Endothelial cell (in vitro differentiated cells): ENCODE results near the gene RAD51B. TPM values are rescaled to one million over a fixed set of nuclear protein-coding genes. Genes with fewer than 3 reads are reported as not detected.

Experiments used
- DNase-seq: peaks from one replicate; pipeline ENCODE4 v3.0.0; 2021; ENCODE audit warnings: low spot score
- H3K27ac Mint-ChIP-seq: one replicate; pipeline ENCODE4 v1.8.0; 2021; ENCODE audit warnings: mixed read lengths, inconsistent platforms; ENCODE audit not compliant: unreplicated experiment
- H3K27me3 Mint-ChIP-seq: one replicate; pipeline ENCODE4 v1.8.0; 2021; ENCODE audit warnings: mild to moderate bottlenecking, moderate library complexity, mixed read lengths, inconsistent platforms; ENCODE audit not compliant: unreplicated experiment
- H3K36me3 Mint-ChIP-seq: one replicate; pipeline ENCODE4 v1.8.0; 2021; ENCODE audit warnings: mild to moderate bottlenecking, low read depth, mixed read lengths, inconsistent platforms; ENCODE audit not compliant: unreplicated experiment
- H3K4me1 Mint-ChIP-seq: one replicate; pipeline ENCODE4 v1.8.0; 2021; ENCODE audit warnings: mild to moderate bottlenecking, mixed read lengths, inconsistent platforms; ENCODE audit not compliant: unreplicated experiment
- H3K4me3 Mint-ChIP-seq: one replicate; pipeline ENCODE4 v1.8.0; 2021; ENCODE audit warnings: mild to moderate bottlenecking, mixed read lengths, inconsistent platforms; ENCODE audit not compliant: unreplicated experiment
- H3K9me3 Mint-ChIP-seq: one replicate; pipeline ENCODE4 v1.8.0; 2021; ENCODE audit warnings: mixed read lengths, inconsistent platforms; ENCODE audit not compliant: unreplicated experiment
- total RNA-seq: library from RNA; stranded (reverse); fragmentation: NEBNext Ultra II Directional; extraction: Animal tissue kit (Norgen Biotek cat#: 25700); gene quantifications from one replicate; pipeline ENCODE4 v1.2.1, GENCODE V29; 2021; ENCODE audit not compliant: unreplicated experiment
- TF ChIP-seq, protein P1 (sequence below): fragments of 200-600 bp; sonication (generic); IDR thresholded peaks from one replicate; pipeline ENCODE4 v1.5.0; 2021; ENCODE audit warnings: antibody characterized with exemption; ENCODE audit not compliant: unreplicated experiment

RAD51B gene
- total RNA-seq, 1 donor from 2014 or later: 23.5 TPM

GRCh38 chr14:68507544-68508081 is 688.0 kb downstream of the RAD51B start:
- Mint-ChIP-seq H3K36me3 (no peaks in the 10 kb centered on the region), H3K9me3 (no peaks in the 10 kb centered on the region), H3K27me3 (peaks cover 6% of the 10 kb centered on the region), H3K4me3 (no peak overlapping the region), H3K4me1 (peaks cover 46% of the 10 kb centered on the region), H3K27ac (no peak overlapping the region)
- no peak for DNase-seq
- TF ChIP-seq, protein P1, sequence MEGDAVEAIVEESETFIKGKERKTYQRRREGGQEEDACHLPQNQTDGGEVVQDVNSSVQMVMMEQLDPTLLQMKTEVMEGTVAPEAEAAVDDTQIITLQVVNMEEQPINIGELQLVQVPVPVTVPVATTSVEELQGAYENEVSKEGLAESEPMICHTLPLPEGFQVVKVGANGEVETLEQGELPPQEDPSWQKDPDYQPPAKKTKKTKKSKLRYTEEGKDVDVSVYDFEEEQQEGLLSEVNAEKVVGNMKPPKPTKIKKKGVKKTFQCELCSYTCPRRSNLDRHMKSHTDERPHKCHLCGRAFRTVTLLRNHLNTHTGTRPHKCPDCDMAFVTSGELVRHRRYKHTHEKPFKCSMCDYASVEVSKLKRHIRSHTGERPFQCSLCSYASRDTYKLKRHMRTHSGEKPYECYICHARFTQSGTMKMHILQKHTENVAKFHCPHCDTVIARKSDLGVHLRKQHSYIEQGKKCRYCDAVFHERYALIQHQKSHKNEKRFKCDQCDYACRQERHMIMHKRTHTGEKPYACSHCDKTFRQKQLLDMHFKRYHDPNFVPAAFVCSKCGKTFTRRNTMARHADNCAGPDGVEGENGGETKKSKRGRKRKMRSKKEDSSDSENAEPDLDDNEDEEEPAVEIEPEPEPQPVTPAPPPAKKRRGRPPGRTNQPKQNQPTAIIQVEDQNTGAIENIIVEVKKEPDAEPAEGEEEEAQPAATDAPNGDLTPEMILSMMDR: no peak

DNA sequence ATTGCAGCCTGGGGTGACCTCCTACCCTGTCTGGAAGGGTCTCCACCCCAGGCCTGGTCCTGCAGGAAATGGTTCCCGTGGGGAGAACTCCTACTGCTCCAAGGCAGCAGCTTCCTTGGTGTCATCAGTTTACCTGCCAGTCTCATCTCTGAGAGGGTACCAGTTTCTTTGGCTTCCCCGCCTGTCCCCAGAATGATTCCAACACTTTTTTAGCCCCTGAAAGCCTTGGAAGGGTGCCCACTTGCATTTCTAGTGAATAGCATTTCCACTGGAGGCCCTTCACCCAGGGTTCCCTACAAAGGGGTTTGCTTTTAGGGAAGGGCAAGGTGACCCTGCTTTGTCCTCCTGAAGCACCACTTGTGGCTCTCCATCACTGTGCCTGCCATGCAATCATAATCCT is 689.0 kb downstream of the RAD51B start:
- Mint-ChIP-seq H3K27ac (no peak overlapping the region), H3K27me3 (peaks cover 3% of the 10 kb centered on the region), H3K9me3 (no peaks in the 10 kb centered on the region), H3K36me3 (no peaks in the 10 kb centered on the region), H3K4me1 (peaks cover 46% of the 10 kb centered on the region), H3K4me3 (no peak overlapping the region)
- TF ChIP-seq, protein P1: no peak
- no peak for DNase-seq

DNA sequence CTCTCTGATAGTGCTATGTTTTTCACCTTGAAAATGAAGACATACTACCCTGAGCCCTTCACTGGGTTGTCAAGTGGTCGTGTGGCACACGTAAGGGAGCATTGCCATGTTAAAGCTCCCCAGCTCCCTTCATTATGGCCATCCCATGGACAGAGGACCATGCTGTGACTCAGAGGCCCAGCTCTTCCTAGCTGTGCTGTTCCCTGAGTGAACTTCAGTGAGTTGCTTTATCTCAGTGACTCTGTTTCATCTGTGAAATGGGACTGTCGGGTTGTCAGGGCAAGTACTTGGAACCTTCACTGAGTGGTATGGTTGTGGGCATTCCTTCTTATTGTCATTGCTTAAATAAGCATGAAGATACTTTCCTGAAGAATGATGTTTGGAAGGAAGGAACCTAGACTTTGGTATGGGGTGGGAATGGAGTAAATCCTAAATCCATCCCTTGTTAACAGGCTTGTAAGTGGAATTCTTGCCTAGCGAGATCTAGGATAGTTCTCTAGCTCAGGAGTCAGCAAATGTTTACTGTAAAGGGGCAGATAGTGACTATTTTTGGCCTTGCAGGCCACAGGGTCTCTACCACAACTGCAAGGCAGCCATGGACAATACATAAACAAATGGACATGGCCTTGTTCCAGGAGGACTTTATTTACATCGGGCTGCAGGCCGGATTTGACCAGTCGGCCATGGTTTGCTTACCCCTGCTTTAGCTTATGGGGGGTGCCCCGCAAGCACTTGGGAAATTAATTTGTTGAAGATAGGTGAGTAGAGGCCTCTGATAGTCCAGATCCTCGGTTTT is 689.8 kb downstream of the RAD51B start:
- H3K27ac Mint-ChIP-seq: no peak overlapping the region
- TF ChIP-seq, protein P1: no peak
- no peaks in the 10 kb centered on the region for H3K36me3 Mint-ChIP-seq
- no peak overlapping the region for H3K4me3 Mint-ChIP-seq
- H3K4me1 Mint-ChIP-seq: peaks cover 44% of the 10 kb centered on the region
- peaks cover 3% of the 10 kb centered on the region for H3K27me3 Mint-ChIP-seq
- no peak for DNase-seq
- no peaks in the 10 kb centered on the region for H3K9me3 Mint-ChIP-seq

GRCh38 chr14:68510201-68511128 is 690.9 kb downstream of the RAD51B start:
- TF ChIP-seq, protein P1: no peak
- no peaks in the 10 kb centered on the region for H3K36me3 Mint-ChIP-seq
- no peak for DNase-seq
- H3K27ac Mint-ChIP-seq: no peak overlapping the region
- H3K4me3 Mint-ChIP-seq: no peak overlapping the region
- H3K27me3 Mint-ChIP-seq: peaks cover 3% of the 10 kb centered on the region
- no peaks in the 10 kb centered on the region for H3K9me3 Mint-ChIP-seq
- peaks cover 44% of the 10 kb centered on the region for H3K4me1 Mint-ChIP-seq
